HepG2 (cell line): ENCODE data around the gene TBC1D22A.

Experiments
- GTF2F1 ChIP-seq: fragments of 150-350 bp; IDR thresholded peaks from 2 replicates; pipeline ENCODE4 v1.6.1; 2014; ENCODE audit warnings: low read length
- ONECUT2 ChIP-seq: sonication (generic); formaldehyde crosslinking; IDR thresholded peaks from 2 replicates; pipeline ENCODE4 v1.4.0; 2020; ENCODE audit warnings: missing genetic modification reagents
- TCF7L2 ChIP-seq: IDR thresholded peaks from 2 replicates; pipeline ENCODE4 v1.6.1; 2011; ENCODE audit warnings: mild to moderate bottlenecking, low read depth, low read length, moderate library complexity

- TF ChIP-seq GTF2F1, result no peak
- no peak for TF ChIP-seq TCF7L2
- TF ChIP-seq ONECUT2 (CRISPR knock-in tag), result no peak
Observed at GRCh38 chr22:46986788-46987187, 224.3 kb downstream of the TBC1D22A start.
